ENCODE data around the gene SLC38A10. TPM values are rescaled to one million over a fixed set of nuclear protein-coding genes. Genes with fewer than 3 reads are reported as not detected.

The SLC38A10 gene
- polyA plus RNA-seq (2013, experiment 1 of 2), result 54.5 TPM
- 52.5 TPM for polyA plus RNA-seq (2013, experiment 2 of 2)

DNA sequence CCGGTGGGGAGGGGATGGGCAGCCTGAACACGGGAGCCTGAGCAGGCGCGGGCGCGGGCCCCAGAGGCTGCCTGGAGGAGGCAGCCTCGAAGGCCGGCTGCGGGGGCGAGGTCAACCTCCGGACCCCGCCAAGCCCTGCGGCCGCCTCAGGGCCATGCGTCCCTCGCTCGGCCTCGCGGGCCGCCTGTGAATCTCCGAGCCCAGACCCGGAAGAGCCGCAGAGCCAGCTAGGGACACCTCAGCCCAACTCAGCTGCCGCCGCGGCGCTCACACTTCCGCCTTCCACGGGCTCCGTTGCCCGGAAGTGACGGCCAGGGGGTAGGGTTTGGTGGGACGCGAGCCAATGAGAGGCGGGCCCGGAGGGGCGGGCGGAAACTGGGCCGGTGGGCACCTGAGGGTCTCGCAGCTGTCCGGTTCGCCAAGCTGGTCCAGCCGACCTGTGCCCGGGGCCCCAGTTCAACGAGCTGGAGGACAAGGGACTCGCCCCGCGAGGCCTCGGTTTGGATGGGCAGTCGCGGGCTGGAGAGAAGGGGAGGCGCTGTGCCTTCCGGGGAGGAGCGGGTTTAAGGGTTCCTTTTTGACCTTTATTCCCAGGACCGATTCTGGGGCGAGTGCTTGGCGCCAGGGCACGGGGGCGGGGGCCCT lies at the start of gene SLC38A10:
TSS of gene SLC38A10 (minus strand) at position 277 of the 645 bp plus-strand sequence. CDS start 386 bp downstream, outside the sequence.
- Histone ChIP-seq H3K27ac (ENCODE audit: low read length, poor library complexity, severe bottlenecking) (no peak within 1 kb of the TSS), H3K79me1 (replicated peaks; ENCODE audit: low read length, poor library complexity, severe bottlenecking) (peaks cover 23% of the 10 kb centered on the region), H2BK15ac (ENCODE audit: low read depth, poor library complexity, severe bottlenecking) (peak within 1 kb of the TSS; percentile 73), H3K4me3 (ENCODE audit: insufficient read depth in 1 of 2, low read depth in 1 of 2, low read length in 2 of 2) (peak within 1 kb of the TSS; percentile 81 to 84), H3K4me1 (ENCODE audit: control insufficient read depth, insufficient read depth, low read depth, low read length) (peaks cover 16% of the 10 kb centered on the region), H4K8ac (ENCODE audit: low read length) (peak within 1 kb of the TSS; percentile 98), H2BK5ac (ENCODE audit: low read depth, low read length, poor library complexity, severe bottlenecking) (peak within 1 kb of the TSS; percentile 59), H4K91ac (ENCODE audit: low read length) (peak within 1 kb of the TSS; percentile 84), H3K9ac (ENCODE audit: low read length) (peak within 1 kb of the TSS; percentile 93), H2BK120ac (ENCODE audit: low read depth, low read length) (peak within 1 kb of the TSS; percentile 57), H3K36me3 (ENCODE audit: control insufficient read depth in 1 of 2, insufficient read depth in 2 of 2, low read depth in 1 of 2, low read length in 2 of 2) (peaks cover 3 to 8% of the 10 kb centered on the region in 2 experiments), H2BK12ac (ENCODE audit: low read length in 2 of 2) (peak within 1 kb of the TSS in 1 of 2 experiments; percentile 67), H2AK5ac (ENCODE audit: low read length, severe bottlenecking) (no peak within 1 kb of the TSS), H3K27me3 (ENCODE audit: control insufficient read depth in 1 of 2, insufficient read depth in 1 of 2, low read length in 2 of 2) (no peaks in the 10 kb centered on the region), H3K14ac (ENCODE audit: low read length in 2 of 2) (peak within 1 kb of the TSS; percentile 11 to 94), H3K4ac (ENCODE audit: low read depth in 1 of 2, low read length in 2 of 2) (peak within 1 kb of the TSS; percentile 92 to 95), H3K18ac (ENCODE audit: low read depth in 1 of 2, low read length in 2 of 2) (peak within 1 kb of the TSS; percentile 94 to 97), H3K9me3 (ENCODE audit: control insufficient read depth, low read length) (no peaks in the 10 kb centered on the region), H2AFZ (ENCODE audit: low read depth, low read length) (peak within 1 kb of the TSS; percentile 80), H3K23ac (ENCODE audit: low read length in 2 of 2) (peak within 1 kb of the TSS; percentile 94 to 96), H3K4me2 (ENCODE audit: low read length, poor library complexity, severe bottlenecking) (peak within 1 kb of the TSS; percentile 93)
- under 1% methylated on average over 51 of the region's 59 CpGs for WGBS
- DNase-seq, result peak; percentile 90

- Histone ChIP-seq H2BK120ac (ENCODE audit: low read depth, low read length) (peak overlapping the region; percentile 98), H3K27me3 (ENCODE audit: control insufficient read depth in 1 of 2, insufficient read depth in 1 of 2, low read length in 2 of 2) (peaks cover 0 to 2% of the 10 kb centered on the region in 2 experiments), H3K4ac (ENCODE audit: low read depth in 1 of 2, low read length in 2 of 2) (peak overlapping the region; percentile 8 to 97), H3K18ac (ENCODE audit: low read depth in 1 of 2, low read length in 2 of 2) (peak overlapping the region; percentile 22 to 97), H4K91ac (ENCODE audit: low read length) (peak overlapping the region; percentile 96), H2BK5ac (ENCODE audit: low read depth, low read length, poor library complexity, severe bottlenecking) (peak overlapping the region; percentile 98), H3K9ac (ENCODE audit: low read length) (peak overlapping the region; percentile 99), H4K8ac (ENCODE audit: low read length) (peak overlapping the region; percentile 80), H3K36me3 (ENCODE audit: control insufficient read depth in 1 of 2, insufficient read depth in 2 of 2, low read depth in 1 of 2, low read length in 2 of 2) (peaks cover 0 to 13% of the 10 kb centered on the region in 2 experiments), H2AK5ac (ENCODE audit: low read length, severe bottlenecking) (peak overlapping the region; percentile 66), H3K79me1 (replicated peaks; ENCODE audit: low read length, poor library complexity, severe bottlenecking) (peaks cover 5% of the 10 kb centered on the region), H2AFZ (ENCODE audit: low read depth, low read length) (no peak overlapping the region), H3K14ac (ENCODE audit: low read length in 2 of 2) (peak overlapping the region in 1 of 2 experiments; percentile 79), H3K4me3 (ENCODE audit: insufficient read depth in 1 of 2, low read depth in 1 of 2, low read length in 2 of 2) (peak overlapping the region; percentile 63 to 95), H2BK12ac (ENCODE audit: low read length in 2 of 2) (peak overlapping the region; percentile 2 to 33), H2BK15ac (ENCODE audit: low read depth, poor library complexity, severe bottlenecking) (peak overlapping the region; percentile 60), H3K4me1 (ENCODE audit: control insufficient read depth, insufficient read depth, low read depth, low read length) (peaks cover 44% of the 10 kb centered on the region), H3K4me2 (ENCODE audit: low read length, poor library complexity, severe bottlenecking) (peak overlapping the region; percentile 94), H3K23ac (ENCODE audit: low read length in 2 of 2) (peak overlapping the region in 1 of 2 experiments; percentile 84), H3K27ac (ENCODE audit: low read length, poor library complexity, severe bottlenecking) (peak overlapping the region; percentile 98), H3K9me3 (ENCODE audit: control insufficient read depth, low read length) (no peaks in the 10 kb centered on the region)
- WGBS, result 1% methylated on average over 46 of the region's 55 CpGs
- peak; percentile 47 for DNase-seq
These were observed 47.4 kb upstream of the SLC38A10 start for GRCh38 chr17:81342269-81343070.

DNA sequence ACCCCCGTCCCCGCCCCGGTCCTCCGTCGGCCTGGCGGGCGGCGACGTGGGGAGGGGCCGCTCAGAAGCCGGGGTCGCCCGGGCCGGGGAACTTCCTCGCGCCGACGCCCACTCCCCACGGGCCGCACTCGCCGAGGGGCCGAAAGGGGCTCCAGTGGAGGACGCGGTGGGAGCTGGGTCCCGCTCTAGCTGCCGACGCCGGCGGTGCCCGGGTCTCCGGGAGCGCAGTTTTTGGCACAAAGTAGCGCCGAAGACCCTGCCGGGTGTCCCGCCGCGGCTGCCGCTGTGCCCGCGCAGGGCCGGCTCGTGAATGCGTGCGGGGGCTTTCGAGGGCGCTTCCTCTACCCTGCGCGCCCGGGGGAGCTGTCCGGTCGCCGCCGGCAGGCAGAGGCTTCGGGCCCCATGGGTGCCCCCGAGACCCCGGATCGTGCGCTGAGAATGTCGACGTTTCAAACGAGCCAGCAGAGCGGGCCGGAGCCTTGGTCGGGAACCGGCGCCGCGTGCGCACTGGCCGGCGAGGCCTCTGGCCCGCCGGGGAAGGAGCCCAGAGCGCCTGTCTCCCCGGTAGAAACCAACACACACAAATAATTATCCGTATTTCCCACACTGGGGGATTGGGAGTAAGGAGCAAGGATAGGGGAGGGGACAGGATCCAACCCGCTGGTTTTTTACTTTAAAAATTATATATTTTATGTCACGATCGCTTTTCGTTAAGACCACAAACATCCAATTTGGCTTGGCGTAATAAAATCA lies 46.6 kb upstream of the SLC38A10 start:
- Histone ChIP-seq H3K79me1 (replicated peaks; ENCODE audit: low read length, poor library complexity, severe bottlenecking) (peaks cover 4% of the 10 kb centered on the region), H3K27ac (ENCODE audit: low read length, poor library complexity, severe bottlenecking) (peak overlapping the region; percentile 53), H3K36me3 (ENCODE audit: control insufficient read depth in 1 of 2, insufficient read depth in 2 of 2, low read depth in 1 of 2, low read length in 2 of 2) (peaks cover 0 to 13% of the 10 kb centered on the region in 2 experiments), H2AK5ac (ENCODE audit: low read length, severe bottlenecking) (peak overlapping the region; percentile 91), H3K9ac (ENCODE audit: low read length) (peak overlapping the region; percentile 99), H4K91ac (ENCODE audit: low read length) (peak overlapping the region; percentile 97), H3K4me3 (ENCODE audit: insufficient read depth in 1 of 2, low read depth in 1 of 2, low read length in 2 of 2) (peak overlapping the region; percentile 44 to 95), H2BK12ac (ENCODE audit: low read length in 2 of 2) (peak overlapping the region in 1 of 2 experiments; percentile 90), H3K14ac (ENCODE audit: low read length in 2 of 2) (peak overlapping the region; percentile 5 to 88), H2AFZ (ENCODE audit: low read depth, low read length) (no peak overlapping the region), H3K27me3 (ENCODE audit: control insufficient read depth in 1 of 2, insufficient read depth in 1 of 2, low read length in 2 of 2) (no peaks in the 10 kb centered on the region), H3K4me1 (ENCODE audit: control insufficient read depth, insufficient read depth, low read depth, low read length) (peaks cover 46% of the 10 kb centered on the region), H2BK15ac (ENCODE audit: low read depth, poor library complexity, severe bottlenecking) (peak overlapping the region; percentile 77), H3K23ac (ENCODE audit: low read length in 2 of 2) (peak overlapping the region in 1 of 2 experiments; percentile 67), H3K9me3 (ENCODE audit: control insufficient read depth, low read length) (no peaks in the 10 kb centered on the region), H3K4ac (ENCODE audit: low read depth in 1 of 2, low read length in 2 of 2) (peak overlapping the region; percentile 94 to 96), H4K8ac (ENCODE audit: low read length) (peak overlapping the region; percentile 98), H3K18ac (ENCODE audit: low read depth in 1 of 2, low read length in 2 of 2) (peak overlapping the region; percentile 87 to 97), H3K4me2 (ENCODE audit: low read length, poor library complexity, severe bottlenecking) (peak overlapping the region; percentile 94), H2BK5ac (ENCODE audit: low read depth, low read length, poor library complexity, severe bottlenecking) (peak overlapping the region; percentile 98), H2BK120ac (ENCODE audit: low read depth, low read length) (peak overlapping the region; percentile 99)
- WGBS, result under 1% methylated on average over 47 of the region's 83 CpGs
- peak; percentile 56 for DNase-seq
